Measurements from ENCODE around the gene DGLUCY.

GRCh38 chr14:91249841-91250616 lies 136.2 kb downstream of the DGLUCY start:
- TF ChIP-seq CTCF (IDR thresholded peaks at IDR 0.05) = no peak
- no peak for TF ChIP-seq EZH2 (IDR thresholded peaks at IDR 0.05; ENCODE audit: borderline replicate concordance, insufficient read depth, low read depth, low read length, poor library complexity, severe bottlenecking)
